ENCODE measurements around the gene GPC5. TPM values are rescaled to one million over a fixed set of nuclear protein-coding genes. Genes with fewer than 3 reads are reported as not detected.

GPC5 gene
- total RNA-seq, 1 experiment from 2014 or later, result not detected

DNA sequence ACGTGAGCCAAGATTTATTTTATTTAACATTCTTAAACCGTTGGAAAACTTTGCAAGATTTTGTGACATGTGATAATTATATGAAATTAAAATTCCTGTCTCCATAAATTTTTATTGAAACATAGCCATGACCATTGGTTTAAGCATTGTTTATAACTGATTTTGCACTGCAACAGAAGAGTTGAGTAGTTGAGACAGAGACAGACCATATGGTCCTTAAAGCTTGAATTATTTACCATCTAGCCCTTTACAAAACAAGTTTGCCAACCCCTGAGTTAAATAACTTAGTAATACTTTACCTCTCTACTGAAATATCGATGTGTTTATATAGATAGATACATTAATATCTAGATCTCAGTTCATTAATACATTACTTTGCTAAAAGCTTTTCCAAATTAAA, 1014.1 kb downstream of the GPC5 start:
- no peak for DNase-seq
- Histone ChIP-seq H3K9me3 (no peaks in the 10 kb centered on the region), H3K36me3 (no peaks in the 10 kb centered on the region), H3K4me3 (no peak overlapping the region), H3K27me3 (0 out of 2 replicates have a peak, but pooled peaks cover 3% of the 10 kb centered on the region)

DNA sequence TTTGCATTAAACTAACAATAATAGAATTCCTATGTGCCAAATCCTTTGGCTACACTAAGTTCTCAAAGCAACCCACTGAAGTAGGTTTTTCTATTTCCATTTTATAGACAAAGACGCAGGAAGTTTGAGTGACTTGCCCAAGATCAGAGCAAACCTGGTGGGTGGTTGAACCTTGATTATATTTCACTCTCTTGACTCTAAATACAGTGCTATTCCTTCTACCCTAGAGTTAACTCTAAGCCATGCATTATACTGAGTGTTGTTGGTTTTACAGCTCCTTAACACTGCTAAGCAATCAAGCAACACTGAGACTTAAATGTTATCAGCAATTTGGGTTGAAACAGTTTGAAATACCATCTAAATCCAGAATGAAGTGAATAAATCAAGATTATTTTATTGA, 1014.6 kb downstream of the GPC5 start:
- Histone ChIP-seq H3K4me3 (no peak overlapping the region), H3K27me3 (0 out of 2 replicates have a peak, but pooled peaks cover 3% of the 10 kb centered on the region), H3K9me3 (no peaks in the 10 kb centered on the region), H3K36me3 (no peaks in the 10 kb centered on the region)
- DNase-seq, result no peak

DNA sequence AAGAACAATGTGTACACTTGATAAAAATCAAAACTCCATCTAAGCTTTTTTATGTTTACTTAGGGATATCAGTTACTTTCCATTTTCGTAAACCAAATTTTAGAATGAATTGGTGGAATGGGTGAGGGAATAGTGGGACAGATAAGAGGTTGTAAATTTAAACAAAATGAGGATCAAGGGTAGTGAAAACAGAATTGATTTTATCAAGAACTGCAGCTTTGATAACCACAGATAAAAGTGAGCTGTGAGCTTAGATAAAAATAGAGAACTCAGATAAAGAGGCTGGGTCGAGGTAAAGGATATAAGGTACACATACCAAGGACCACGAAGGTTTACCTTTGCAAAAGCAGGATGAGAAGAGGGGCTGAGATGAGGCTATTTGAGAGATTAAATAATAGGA, 1015.0 kb downstream of the GPC5 start:
- 0 out of 2 replicates have a peak, but pooled peaks cover 3% of the 10 kb centered on the region for H3K27me3 ChIP-seq
- no peak for DNase-seq
- no peaks in the 10 kb centered on the region for H3K9me3 ChIP-seq
- no peaks in the 10 kb centered on the region for H3K36me3 ChIP-seq
- no peak overlapping the region for H3K4me3 ChIP-seq

DNA sequence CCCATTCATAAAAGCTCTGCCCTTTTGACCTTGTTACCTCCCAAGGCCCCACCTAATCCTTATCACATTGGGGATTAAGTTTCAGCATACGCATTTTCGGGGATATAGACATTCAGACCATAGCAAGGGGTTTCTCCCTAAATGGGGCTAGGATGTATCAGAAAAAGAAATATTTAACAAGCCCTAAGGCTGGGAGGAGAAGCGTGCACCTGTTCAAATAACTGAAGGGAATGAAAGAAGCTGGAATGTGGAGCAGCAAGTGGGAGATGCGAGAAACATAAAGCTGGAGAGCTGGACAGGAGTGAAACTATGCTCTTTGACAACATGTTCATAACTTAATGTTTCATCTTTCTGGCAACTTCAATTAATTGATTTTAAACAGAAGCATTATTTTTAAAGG, 1016.4 kb downstream of the GPC5 start:
- H3K4me3 ChIP-seq, result no peak overlapping the region

DNA sequence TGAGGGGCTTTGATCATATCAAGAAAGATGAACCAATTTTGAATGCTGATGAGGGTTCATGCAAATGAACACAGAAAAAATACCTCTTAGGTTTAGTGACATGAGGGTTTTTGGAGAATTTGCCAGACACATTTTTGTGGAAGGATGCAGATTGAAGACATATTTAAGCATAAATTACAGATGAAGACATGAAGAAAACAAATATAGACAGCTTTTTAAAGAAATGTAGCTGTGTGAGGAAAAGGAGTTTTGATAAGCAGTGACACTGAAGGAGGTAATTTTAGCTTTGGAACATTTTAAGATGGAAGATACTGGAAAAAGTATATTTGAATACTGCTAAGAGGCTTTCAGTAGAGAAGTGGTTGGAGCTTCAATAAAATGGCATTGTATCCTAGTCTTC, 1017.4 kb downstream of the GPC5 start:
- DNase-seq, result no peak
- H3K27me3 ChIP-seq, result 0 out of 2 replicates have a peak, but pooled peaks cover 3% of the 10 kb centered on the region
- H3K4me3 ChIP-seq, result no peak overlapping the region
- H3K36me3 ChIP-seq, result no peaks in the 10 kb centered on the region
- H3K9me3 ChIP-seq, result no peaks in the 10 kb centered on the region

More for the DNA sequence above, 1016.4 kb downstream of the GPC5 start:
- H3K27me3 ChIP-seq, result 0 out of 2 replicates have a peak, but pooled peaks cover 3% of the 10 kb centered on the region
- no peaks in the 10 kb centered on the region for H3K9me3 ChIP-seq
- DNase-seq, result no peak
- no peaks in the 10 kb centered on the region for H3K36me3 ChIP-seq

DNA sequence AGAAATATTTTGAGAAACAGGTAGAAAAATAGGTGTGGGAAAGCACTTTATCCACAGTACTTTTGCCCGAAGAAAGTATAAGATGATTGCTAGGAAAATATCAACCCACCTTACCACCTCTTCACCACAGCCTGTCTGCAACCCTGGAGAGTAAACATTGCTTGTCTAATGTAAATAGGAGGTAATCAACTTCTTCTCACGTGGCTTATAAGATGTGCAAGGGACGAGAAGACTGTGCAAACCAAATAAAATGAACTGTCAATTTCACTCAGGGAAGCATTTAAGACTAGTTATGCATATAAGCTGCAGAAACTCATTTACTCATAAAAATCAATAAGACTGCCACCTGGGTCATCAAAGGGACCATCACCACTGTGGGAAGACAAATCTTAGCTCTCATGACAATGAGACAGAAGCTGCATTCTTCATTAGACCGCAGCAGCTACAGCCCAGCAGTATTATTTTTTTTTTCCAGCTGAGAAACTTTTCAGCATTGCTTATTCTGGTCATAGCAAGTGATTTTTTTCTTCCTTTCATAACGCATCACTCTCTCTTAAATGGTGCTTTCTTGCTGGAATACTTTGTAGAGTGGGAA, 1020.5 kb downstream of the GPC5 start:
- H3K9me3 ChIP-seq, result no peaks in the 10 kb centered on the region
- DNase-seq, result no peak
- H3K4me3 ChIP-seq, result no peak overlapping the region
- H3K36me3 ChIP-seq, result no peaks in the 10 kb centered on the region
- H3K27me3 ChIP-seq, result 0 out of 2 replicates have a peak, but pooled peaks cover 3% of the 10 kb centered on the region

DNA sequence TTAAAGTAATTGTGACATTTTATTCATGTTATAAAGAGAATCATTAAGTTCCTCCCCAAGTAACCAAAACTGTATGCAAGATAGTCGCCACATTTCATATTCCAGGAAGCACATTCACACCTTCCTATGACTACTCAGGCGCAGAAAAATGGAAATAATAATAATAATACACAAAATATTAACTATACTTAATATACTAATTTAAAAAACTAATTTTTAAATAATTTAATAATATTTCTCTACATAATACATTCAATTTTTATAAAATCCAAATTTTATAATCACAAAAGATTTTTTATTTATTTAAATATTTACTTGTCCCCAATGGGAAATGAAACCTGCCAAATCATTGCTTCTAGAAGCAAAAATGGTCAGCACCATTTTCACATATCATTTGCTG, 1030.8 kb downstream of the GPC5 start:
- no peaks in the 10 kb centered on the region for H3K36me3 ChIP-seq
- no peaks in the 10 kb centered on the region for H3K9me3 ChIP-seq
- DNase-seq, result no peak
- H3K4me3 ChIP-seq, result no peak overlapping the region
- H3K27me3 ChIP-seq, result no peaks in the 10 kb centered on the region

DNA sequence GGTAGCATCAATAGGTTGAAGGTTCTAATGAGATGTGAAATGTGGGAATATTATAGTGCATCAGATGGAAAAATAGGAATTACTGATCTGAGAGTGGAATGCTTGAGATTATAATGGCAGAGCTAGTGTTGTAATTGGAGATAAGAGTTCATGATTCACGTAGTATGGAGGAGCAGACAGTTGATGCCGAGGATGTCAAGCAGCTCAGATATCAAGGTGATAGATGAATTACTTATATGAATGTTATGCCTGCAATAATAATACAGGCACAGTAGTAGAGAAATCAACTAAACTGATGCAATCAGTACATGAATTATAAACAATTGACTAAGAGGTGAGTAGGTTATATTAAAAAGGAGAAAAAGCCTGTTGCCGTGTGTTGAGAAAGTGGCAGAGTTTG, 1035.0 kb downstream of the GPC5 start:
- no peaks in the 10 kb centered on the region for H3K36me3 ChIP-seq
- no peak for DNase-seq
- H3K27me3 ChIP-seq, result no peaks in the 10 kb centered on the region
- no peak overlapping the region for H3K4me3 ChIP-seq
- no peaks in the 10 kb centered on the region for H3K9me3 ChIP-seq

DNA sequence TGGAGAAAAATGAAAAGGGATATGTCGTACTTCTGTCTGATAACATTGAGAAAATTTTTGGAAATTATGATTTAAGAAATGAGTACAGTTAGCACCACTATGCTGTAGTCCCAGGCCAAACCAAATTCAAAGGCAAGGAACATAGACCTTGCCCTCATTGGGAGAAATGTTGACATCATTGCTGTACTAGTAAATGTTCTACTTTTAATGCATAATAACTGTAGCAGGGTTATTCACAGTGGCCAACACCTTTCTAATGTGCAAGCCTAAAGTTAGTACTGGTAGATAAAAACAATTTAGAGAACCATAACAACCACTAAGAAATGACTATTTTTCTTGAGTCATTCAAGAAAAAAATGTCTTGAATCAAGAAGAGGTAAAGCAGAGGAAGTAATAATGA, 1035.5 kb downstream of the GPC5 start:
- no peaks in the 10 kb centered on the region for H3K27me3 ChIP-seq
- no peak overlapping the region for H3K4me3 ChIP-seq
- DNase-seq, result no peak
- H3K36me3 ChIP-seq, result no peaks in the 10 kb centered on the region
- no peaks in the 10 kb centered on the region for H3K9me3 ChIP-seq

DNA sequence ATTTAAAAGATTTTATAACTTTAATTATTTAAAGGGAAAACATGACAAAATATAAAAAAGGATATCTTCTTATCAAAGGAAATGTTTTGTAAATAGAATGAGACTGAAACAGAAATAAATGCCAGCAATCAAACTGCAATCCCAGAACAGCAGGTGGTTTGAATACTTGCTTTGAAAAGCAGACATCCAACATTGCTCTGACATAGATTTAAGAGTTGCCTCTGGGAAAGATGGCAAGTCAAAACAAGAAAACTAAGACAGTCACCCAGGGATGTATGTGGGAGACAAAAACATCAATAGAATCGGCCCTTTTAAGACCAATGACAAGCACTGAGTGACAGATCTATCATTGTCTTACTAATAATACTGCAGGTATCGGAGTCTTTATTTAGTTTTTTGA, 1038.5 kb downstream of the GPC5 start:
- Histone ChIP-seq H3K4me3 (no peak overlapping the region), H3K36me3 (no peaks in the 10 kb centered on the region), H3K27me3 (no peaks in the 10 kb centered on the region), H3K9me3 (no peaks in the 10 kb centered on the region)
- DNase-seq, result no peak

DNA sequence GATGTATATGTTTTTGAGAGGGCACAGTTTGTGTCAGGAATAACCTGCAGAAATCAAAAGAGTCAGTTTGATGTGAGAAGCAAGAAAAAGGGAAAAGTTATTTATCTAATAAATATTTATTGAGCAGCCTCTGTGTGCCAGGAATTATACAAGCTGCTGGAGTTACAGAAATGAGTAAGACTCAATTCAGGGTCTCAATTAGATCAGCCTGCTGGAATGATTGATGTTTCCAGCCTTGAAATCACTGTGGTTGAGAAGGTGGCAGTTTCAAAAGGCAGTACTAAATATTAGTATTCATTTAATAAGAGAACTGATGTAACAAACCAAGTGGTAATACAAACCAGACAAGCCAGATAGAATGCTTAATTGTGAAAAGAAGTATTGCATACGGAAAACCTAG, 1045.8 kb downstream of the GPC5 start:
- H3K9me3 ChIP-seq, result no peaks in the 10 kb centered on the region
- no peak for DNase-seq
- H3K36me3 ChIP-seq, result no peaks in the 10 kb centered on the region
- H3K27me3 ChIP-seq, result no peaks in the 10 kb centered on the region
- no peak overlapping the region for H3K4me3 ChIP-seq

DNA sequence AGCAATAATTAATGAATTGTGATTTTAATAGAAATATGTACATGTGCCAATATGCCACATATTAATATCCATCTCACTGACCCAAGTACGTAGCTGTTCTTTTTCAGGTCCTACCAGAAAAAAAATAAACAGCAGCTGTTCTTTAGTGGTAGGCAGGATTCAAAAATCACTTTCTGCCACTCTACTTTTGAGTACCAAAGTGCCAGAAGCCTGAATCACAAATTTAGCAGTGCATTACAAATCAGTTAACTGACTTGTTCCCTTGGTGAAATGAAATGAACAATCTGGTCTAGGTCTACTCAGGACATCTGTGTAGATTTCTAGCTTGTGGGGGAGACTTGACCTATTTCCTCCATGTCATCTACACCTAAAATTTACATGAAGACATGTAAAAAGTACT, 1052.6 kb downstream of the GPC5 start:
- Histone ChIP-seq H3K4me3 (no peak overlapping the region), H3K36me3 (no peaks in the 10 kb centered on the region), H3K27me3 (no peaks in the 10 kb centered on the region), H3K9me3 (no peaks in the 10 kb centered on the region)
- no peak for DNase-seq

DNA sequence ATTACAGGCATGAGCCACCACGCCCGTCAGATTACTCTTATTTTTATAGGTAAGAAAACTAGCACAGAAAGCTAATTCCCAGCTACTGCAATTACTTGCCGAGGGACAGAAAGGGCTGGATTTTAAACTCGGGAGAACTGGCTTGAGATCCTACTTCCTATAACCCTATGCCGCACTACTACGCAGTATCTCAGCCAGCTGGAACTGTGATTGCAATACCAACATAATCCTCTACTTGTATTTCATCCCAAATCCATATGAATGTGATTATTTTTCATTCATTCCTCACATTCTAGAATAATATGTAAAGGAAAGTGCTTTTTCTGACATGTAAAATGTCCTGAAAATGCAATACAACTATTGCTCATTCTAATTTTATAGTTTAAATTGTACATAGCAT, 1054.4 kb downstream of the GPC5 start:
- no peaks in the 10 kb centered on the region for H3K27me3 ChIP-seq
- H3K4me3 ChIP-seq, result peak overlapping the region; percentile 45
- no peaks in the 10 kb centered on the region for H3K9me3 ChIP-seq
- no peaks in the 10 kb centered on the region for H3K36me3 ChIP-seq
- peak; percentile 6 for DNase-seq

DNA sequence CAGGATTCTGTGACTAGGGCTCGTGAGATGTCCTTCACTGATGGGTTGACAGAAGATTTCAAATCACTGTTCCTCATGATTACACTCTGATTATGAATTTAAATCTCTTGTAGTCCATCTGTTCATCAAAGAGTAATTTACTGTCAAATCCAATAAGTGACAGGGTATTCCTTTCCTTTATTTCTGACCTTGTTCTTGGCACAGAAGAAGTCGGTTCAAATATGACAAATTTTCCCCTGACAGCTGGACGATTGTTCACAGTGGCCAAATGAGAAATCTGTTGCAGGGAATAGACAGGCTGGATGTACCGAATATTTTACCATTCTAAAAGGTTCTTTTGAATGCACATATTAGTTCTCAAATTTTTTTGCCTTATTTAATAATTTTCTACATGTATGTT, 1060.9 kb downstream of the GPC5 start:
- Histone ChIP-seq H3K4me3 (no peak overlapping the region), H3K36me3 (no peaks in the 10 kb centered on the region), H3K27me3 (no peaks in the 10 kb centered on the region), H3K9me3 (no peaks in the 10 kb centered on the region)
- DNase-seq, result no peak

DNA sequence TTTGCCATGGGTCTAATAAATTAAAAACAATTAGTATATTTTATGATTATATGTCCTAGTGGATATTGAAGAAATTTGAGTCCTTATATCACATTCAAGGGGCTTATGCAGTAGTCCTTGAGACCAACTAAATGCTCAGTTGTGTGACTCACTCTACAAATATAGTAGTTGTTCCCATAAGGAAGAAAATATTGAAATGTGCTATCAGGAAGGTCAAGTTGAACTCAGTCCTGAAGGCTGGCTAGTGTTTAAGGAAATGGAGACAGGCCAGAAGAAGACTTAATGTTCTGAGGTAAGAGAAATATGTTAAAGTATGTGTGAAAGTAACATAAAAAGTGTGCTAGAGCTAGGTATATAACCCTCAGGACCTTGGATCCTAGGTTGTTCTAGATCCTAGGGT, 1062.1 kb downstream of the GPC5 start:
- DNase-seq, result no peak
- H3K9me3 ChIP-seq, result no peaks in the 10 kb centered on the region
- no peaks in the 10 kb centered on the region for H3K36me3 ChIP-seq
- no peak overlapping the region for H3K4me3 ChIP-seq
- H3K27me3 ChIP-seq, result no peaks in the 10 kb centered on the region

DNA sequence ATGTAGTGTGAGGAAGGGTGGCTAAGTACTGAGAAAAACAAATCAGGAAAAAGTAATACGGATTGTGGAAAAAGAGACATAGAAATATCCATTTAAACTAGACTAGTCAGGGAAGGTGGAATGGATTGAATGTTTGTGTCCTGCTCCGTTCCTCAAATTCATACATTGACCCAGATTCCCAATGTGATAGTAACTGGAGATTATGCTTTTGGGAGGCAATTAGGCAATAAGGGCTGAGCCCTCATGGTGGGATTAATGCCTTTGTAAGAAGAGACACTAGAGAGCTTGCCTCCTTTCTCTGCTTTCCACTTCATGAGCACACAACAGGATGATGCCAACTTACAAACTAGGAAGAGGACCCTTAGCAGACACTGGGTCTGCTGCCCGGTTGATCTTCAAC, 1063.0 kb downstream of the GPC5 start:
- no peaks in the 10 kb centered on the region for H3K9me3 ChIP-seq
- H3K36me3 ChIP-seq, result no peaks in the 10 kb centered on the region
- no peak for DNase-seq
- no peak overlapping the region for H3K4me3 ChIP-seq
- no peaks in the 10 kb centered on the region for H3K27me3 ChIP-seq

DNA sequence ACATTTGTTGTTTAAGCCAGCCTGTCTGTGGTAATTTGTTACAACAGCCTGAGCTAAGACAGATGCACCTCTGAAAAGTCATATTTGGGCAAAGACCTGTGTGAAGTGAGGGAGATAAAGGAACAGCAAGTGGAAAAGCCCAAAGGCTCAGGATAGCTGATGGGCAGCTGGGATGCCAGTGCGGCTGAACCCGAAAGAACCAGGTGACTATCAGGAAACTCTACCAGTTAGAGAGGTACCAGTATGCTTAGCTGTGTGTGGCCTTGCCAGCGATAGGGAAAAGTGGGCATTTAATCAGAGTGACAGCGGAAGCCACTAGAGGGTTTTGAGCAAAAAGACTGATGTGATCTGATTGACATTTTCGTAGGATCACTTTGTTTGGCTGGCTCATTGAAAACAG, 1063.4 kb downstream of the GPC5 start:
- no peaks in the 10 kb centered on the region for H3K9me3 ChIP-seq
- H3K27me3 ChIP-seq, result no peaks in the 10 kb centered on the region
- no peaks in the 10 kb centered on the region for H3K36me3 ChIP-seq
- DNase-seq, result no peak
- H3K4me3 ChIP-seq, result no peak overlapping the region

DNA sequence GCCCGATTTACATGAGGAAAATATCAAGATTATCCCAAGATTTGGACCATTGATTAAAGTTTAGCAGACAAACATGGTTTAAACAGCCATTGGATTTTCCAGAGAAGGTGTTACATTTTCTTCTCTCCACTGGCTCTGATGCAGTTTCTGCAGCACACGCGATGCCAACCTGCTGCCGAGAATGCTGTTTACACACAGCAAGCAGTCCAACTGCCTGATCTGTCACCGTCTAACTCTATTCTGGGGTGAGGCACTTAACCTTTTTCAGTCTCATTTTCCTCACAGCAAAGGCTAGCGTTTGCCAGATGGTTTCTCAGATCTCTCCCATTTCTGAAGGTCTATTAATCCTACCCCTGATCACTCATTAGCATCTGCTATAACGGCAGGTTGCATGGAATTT, 1064.7 kb downstream of the GPC5 start:
- no peak for DNase-seq
- no peaks in the 10 kb centered on the region for H3K36me3 ChIP-seq
- no peaks in the 10 kb centered on the region for H3K9me3 ChIP-seq
- H3K4me3 ChIP-seq, result no peak overlapping the region
- no peaks in the 10 kb centered on the region for H3K27me3 ChIP-seq

All from MG63 (cell line).